ENCODE measurements around the gene INTS11.

Gene INTS11

DNA sequence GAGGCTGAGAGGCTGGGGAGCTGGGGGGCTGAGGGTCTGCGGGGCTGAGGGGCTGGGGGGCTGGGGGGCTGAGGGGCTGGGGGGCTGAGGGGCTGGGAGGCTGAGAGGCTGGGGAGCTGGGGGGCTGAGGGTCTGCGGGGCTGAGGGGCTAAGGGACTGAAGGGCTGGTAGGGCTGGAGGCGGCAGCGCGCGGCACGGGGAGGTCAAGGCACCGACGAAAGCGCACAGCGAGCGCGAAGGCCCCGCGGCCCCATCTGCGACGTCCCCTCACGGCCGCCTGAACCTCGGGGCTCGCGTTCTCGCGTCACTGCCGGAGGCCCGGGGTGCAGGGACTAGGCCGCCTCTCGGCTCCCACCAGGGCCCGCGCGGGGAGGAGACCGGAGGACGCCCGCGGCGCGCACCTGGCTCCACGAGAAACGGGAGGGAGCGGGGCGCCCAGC, 356 bp downstream of the INTS11 start (continued):
- TF ChIP-seq, protein P1, sequence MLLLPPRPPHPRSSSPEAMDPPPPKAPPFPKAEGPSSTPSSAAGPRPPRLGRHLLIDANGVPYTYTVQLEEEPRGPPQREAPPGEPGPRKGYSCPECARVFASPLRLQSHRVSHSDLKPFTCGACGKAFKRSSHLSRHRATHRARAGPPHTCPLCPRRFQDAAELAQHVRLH (tag by site-specific recombination; IDR thresholded peaks at IDR 0.05) = no peak
- TF ChIP-seq ZXDB (tag by site-specific recombination; IDR thresholded peaks at IDR 0.05) = 0 out of 2 replicates have a peak, but pooled peaks have one; percentile 38
- TF ChIP-seq, protein P2, sequence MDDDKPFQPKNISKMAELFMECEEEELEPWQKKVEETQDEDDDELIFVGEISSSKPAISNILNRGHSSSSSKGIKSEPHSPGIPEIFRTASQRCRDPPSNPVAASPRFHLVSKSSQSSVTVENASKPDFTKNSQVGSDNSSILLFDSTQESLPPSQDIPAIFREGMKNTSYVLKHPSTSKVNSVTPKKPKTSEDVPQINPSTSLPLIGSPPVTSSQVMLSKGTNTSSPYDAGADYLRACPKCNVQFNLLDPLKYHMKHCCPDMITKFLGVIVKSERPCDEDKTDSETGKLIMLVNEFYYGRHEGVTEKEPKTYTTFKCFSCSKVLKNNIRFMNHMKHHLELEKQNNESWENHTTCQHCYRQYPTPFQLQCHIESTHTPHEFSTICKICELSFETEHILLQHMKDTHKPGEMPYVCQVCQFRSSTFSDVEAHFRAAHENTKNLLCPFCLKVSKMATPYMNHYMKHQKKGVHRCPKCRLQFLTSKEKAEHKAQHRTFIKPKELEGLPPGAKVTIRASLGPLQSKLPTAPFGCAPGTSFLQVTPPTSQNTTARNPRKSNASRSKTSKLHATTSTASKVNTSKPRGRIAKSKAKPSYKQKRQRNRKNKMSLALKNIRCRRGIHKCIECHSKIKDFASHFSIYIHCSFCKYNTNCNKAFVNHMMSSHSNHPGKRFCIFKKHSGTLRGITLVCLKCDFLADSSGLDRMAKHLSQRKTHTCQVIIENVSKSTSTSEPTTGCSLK (tag by site-specific recombination; IDR thresholded peaks at IDR 0.05) = no peak
- 0 out of 2 replicates have a peak, but pooled peaks have one; percentile 12 for TF ChIP-seq ZNF660 (tag by site-specific recombination; IDR thresholded peaks at IDR 0.05)
- TF ChIP-seq SALL2 (tag by site-specific recombination; IDR thresholded peaks at IDR 0.05; ENCODE audit: borderline replicate concordance) = no peak
- TF ChIP-seq KLF8 (tag by site-specific recombination; IDR thresholded peaks at IDR 0.05) = 0 out of 2 replicates have a peak, but pooled peaks have one; percentile 10
- TF ChIP-seq ZBTB7A (tag by site-specific recombination; IDR thresholded peaks at IDR 0.05; ENCODE audit: low read depth) = peak; percentile 67; the same call in 1 of the 2 replicates
- no peak; the same call in 1 of the 2 replicates for TF ChIP-seq MYNN (tag by site-specific recombination; IDR thresholded peaks at IDR 0.05; ENCODE audit: borderline replicate concordance)
- TF ChIP-seq ZNF610 (tag by site-specific recombination; IDR thresholded peaks at IDR 0.05; ENCODE audit: borderline replicate concordance) = no peak
- no peak for TF ChIP-seq ZNF664 (tag by site-specific recombination; IDR thresholded peaks at IDR 0.05)
- no peak for TF ChIP-seq ZNF776 (tag by site-specific recombination; IDR thresholded peaks at IDR 0.05; ENCODE audit: borderline replicate concordance)
- TF ChIP-seq ZNF837 (tag by site-specific recombination; IDR thresholded peaks at IDR 0.05) = no peak
- no peak for TF ChIP-seq ZNF121 (tag by site-specific recombination; IDR thresholded peaks at IDR 0.05)
- no peak for TF ChIP-seq ZNF701 (tag by site-specific recombination; IDR thresholded peaks at IDR 0.05)
- TF ChIP-seq SCRT1 (tag by site-specific recombination; IDR thresholded peaks at IDR 0.05; ENCODE audit: borderline replicate concordance) = no peak
- no peak for TF ChIP-seq ZNF169 (tag by site-specific recombination; IDR thresholded peaks at IDR 0.05)
- 0 out of 2 replicates have a peak, but pooled peaks have one; percentile 36 for TF ChIP-seq ZNF146 (tag by site-specific recombination; IDR thresholded peaks at IDR 0.05)
- no peak for TF ChIP-seq HOXC10 (CRISPR knock-in tag; IDR thresholded peaks at IDR 0.05)
- no peak for TF ChIP-seq ZNF473 (tag by site-specific recombination; IDR thresholded peaks at IDR 0.05)
- TF ChIP-seq, protein P3, sequence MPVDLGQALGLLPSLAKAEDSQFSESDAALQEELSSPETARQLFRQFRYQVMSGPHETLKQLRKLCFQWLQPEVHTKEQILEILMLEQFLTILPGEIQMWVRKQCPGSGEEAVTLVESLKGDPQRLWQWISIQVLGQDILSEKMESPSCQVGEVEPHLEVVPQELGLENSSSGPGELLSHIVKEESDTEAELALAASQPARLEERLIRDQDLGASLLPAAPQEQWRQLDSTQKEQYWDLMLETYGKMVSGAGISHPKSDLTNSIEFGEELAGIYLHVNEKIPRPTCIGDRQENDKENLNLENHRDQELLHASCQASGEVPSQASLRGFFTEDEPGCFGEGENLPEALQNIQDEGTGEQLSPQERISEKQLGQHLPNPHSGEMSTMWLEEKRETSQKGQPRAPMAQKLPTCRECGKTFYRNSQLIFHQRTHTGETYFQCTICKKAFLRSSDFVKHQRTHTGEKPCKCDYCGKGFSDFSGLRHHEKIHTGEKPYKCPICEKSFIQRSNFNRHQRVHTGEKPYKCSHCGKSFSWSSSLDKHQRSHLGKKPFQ (tag by site-specific recombination; IDR thresholded peaks at IDR 0.05) = no peak
- TF ChIP-seq ZBTB17 (tag by site-specific recombination; IDR thresholded peaks at IDR 0.05) = no peak
- TF ChIP-seq RBAK (tag by site-specific recombination; IDR thresholded peaks at IDR 0.05) = no peak
- no peak for TF ChIP-seq ZNF768 (tag by site-specific recombination; IDR thresholded peaks at IDR 0.05)
- no peak for TF ChIP-seq BCL11B (tag by site-specific recombination; IDR thresholded peaks at IDR 0.05; ENCODE audit: low read depth)
- TF ChIP-seq ZNF423 (tag by site-specific recombination; IDR thresholded peaks at IDR 0.05) = 0 out of 2 replicates have a peak, but pooled peaks have one; percentile 48
- TF ChIP-seq, protein P4, sequence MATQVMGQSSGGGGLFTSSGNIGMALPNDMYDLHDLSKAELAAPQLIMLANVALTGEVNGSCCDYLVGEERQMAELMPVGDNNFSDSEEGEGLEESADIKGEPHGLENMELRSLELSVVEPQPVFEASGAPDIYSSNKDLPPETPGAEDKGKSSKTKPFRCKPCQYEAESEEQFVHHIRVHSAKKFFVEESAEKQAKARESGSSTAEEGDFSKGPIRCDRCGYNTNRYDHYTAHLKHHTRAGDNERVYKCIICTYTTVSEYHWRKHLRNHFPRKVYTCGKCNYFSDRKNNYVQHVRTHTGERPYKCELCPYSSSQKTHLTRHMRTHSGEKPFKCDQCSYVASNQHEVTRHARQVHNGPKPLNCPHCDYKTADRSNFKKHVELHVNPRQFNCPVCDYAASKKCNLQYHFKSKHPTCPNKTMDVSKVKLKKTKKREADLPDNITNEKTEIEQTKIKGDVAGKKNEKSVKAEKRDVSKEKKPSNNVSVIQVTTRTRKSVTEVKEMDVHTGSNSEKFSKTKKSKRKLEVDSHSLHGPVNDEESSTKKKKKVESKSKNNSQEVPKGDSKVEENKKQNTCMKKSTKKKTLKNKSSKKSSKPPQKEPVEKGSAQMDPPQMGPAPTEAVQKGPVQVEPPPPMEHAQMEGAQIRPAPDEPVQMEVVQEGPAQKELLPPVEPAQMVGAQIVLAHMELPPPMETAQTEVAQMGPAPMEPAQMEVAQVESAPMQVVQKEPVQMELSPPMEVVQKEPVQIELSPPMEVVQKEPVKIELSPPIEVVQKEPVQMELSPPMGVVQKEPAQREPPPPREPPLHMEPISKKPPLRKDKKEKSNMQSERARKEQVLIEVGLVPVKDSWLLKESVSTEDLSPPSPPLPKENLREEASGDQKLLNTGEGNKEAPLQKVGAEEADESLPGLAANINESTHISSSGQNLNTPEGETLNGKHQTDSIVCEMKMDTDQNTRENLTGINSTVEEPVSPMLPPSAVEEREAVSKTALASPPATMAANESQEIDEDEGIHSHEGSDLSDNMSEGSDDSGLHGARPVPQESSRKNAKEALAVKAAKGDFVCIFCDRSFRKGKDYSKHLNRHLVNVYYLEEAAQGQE (tag by site-specific recombination; IDR thresholded peaks at IDR 0.05) = no peak
- TF ChIP-seq, protein P5, sequence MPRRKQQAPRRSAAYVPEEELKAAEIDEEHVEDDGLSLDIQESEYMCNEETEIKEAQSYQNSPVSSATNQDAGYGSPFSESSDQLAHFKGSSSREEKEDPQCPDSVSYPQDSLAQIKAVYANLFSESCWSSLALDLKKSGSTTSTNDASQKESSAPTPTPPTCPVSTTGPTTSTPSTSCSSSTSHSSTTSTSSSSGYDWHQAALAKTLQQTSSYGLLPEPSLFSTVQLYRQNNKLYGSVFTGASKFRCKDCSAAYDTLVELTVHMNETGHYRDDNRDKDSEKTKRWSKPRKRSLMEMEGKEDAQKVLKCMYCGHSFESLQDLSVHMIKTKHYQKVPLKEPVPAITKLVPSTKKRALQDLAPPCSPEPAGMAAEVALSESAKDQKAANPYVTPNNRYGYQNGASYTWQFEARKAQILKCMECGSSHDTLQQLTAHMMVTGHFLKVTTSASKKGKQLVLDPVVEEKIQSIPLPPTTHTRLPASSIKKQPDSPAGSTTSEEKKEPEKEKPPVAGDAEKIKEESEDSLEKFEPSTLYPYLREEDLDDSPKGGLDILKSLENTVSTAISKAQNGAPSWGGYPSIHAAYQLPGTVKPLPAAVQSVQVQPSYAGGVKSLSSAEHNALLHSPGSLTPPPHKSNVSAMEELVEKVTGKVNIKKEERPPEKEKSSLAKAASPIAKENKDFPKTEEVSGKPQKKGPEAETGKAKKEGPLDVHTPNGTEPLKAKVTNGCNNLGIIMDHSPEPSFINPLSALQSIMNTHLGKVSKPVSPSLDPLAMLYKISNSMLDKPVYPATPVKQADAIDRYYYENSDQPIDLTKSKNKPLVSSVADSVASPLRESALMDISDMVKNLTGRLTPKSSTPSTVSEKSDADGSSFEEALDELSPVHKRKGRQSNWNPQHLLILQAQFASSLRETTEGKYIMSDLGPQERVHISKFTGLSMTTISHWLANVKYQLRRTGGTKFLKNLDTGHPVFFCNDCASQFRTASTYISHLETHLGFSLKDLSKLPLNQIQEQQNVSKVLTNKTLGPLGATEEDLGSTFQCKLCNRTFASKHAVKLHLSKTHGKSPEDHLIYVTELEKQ (tag by site-specific recombination; IDR thresholded peaks at IDR 0.05; ENCODE audit: borderline replicate concordance) = no peak
- TF ChIP-seq GLIS2 (tag by site-specific recombination; IDR thresholded peaks at IDR 0.05) = no peak
- no peak for TF ChIP-seq ZNF549 (tag by site-specific recombination; IDR thresholded peaks at IDR 0.05)
- TF ChIP-seq ZNF677 (tag by site-specific recombination; IDR thresholded peaks at IDR 0.05) = no peak
- 0 out of 2 replicates have a peak, but pooled peaks have one; percentile 45 for TF ChIP-seq ZIC2 (tag by site-specific recombination; IDR thresholded peaks at IDR 0.05)

Measured in HEK293 (cell line).